Hepatocyte (in vitro differentiated cells): Measurements from ENCODE around the gene LRBA. TPM values are rescaled to one million over a fixed set of nuclear protein-coding genes. Genes with fewer than 3 reads are reported as not detected.

ENCODE experiments used
- DNase-seq: peaks from one replicate; pipeline ENCODE4 v3.0.0-alpha.2; 2016; ENCODE audit warnings: low spot score
- H2AFZ ChIP-seq: fragments of 200-600 bp; sonication (generic); 2 replicates; pipeline ENCODE4 v1.6.0; 2016; ENCODE audit warnings: antibody characterized with exemption, mild to moderate bottlenecking
- H3K27ac ChIP-seq: fragments of 200-600 bp; sonication (generic); 2 replicates; pipeline ENCODE4 v1.5.1; 2016; ENCODE audit warnings: mild to moderate bottlenecking
- H3K27me3 ChIP-seq: fragments of 200-600 bp; sonication (generic); 2 replicates; pipeline ENCODE4 v1.6.1; 2016
- H3K36me3 ChIP-seq: fragments of 200-600 bp; sonication (generic); replicated peaks from 2 replicates; pipeline ENCODE4 v1.5.1; 2016; ENCODE audit warnings: low read depth; ENCODE audit not compliant: insufficient read depth
- H3K4me1 ChIP-seq: fragments of 200-600 bp; sonication (generic); 2 replicates; pipeline ENCODE4 v1.5.1; 2016; ENCODE audit warnings: mild to moderate bottlenecking, moderate library complexity; ENCODE audit not compliant: insufficient read depth
- H3K4me2 ChIP-seq: fragments of 200-600 bp; sonication (generic); 2 replicates; pipeline ENCODE4 v1.6.0; 2016
- H3K4me3 ChIP-seq: fragments of 200-600 bp; sonication (generic); 2 replicates; pipeline ENCODE4 v1.5.1; 2016; ENCODE audit warnings: mild to moderate bottlenecking
- H3K79me2 ChIP-seq: fragments of 200-600 bp; sonication (generic); 2 replicates; pipeline ENCODE4 v1.6.0; 2017; ENCODE audit warnings: mild to moderate bottlenecking
- H3K9me2 ChIP-seq: fragments of 200-600 bp; sonication (generic); replicated peaks from 2 replicates; pipeline ENCODE4 v1.6.0; 2017; ENCODE audit warnings: mild to moderate bottlenecking; ENCODE audit not compliant: insufficient read depth
- H3K9me3 ChIP-seq: fragments of 200-600 bp; sonication (generic); 2 replicates; pipeline ENCODE4 v1.5.1; 2016; ENCODE audit warnings: low read depth, mild to moderate bottlenecking
- H4K20me1 ChIP-seq: fragments of 200-600 bp; sonication (generic); 2 replicates; pipeline ENCODE4 v1.6.0; 2016; ENCODE audit warnings: mild to moderate bottlenecking; ENCODE audit not compliant: insufficient read depth, poor library complexity, severe bottlenecking
- CTCF ChIP-seq: fragments of 200-600 bp; sonication (generic); IDR thresholded peaks from 2 replicates; pipeline ENCODE4 v1.5.1; 2016; ENCODE audit warnings: antibody characterized with exemption, mild to moderate bottlenecking; ENCODE audit not compliant: poor library complexity
- EZH2 ChIP-seq: fragments of 200-600 bp; sonication (generic); IDR thresholded peaks from 2 replicates; pipeline ENCODE4 v1.6.1; 2016; ENCODE audit warnings: antibody characterized with exemption, mild to moderate bottlenecking, borderline replicate concordance
- EZH2phosphoT487 ChIP-seq: fragments of 200-600 bp; sonication (generic); IDR thresholded peaks from one replicate; pipeline ENCODE4 v1.6.1; 2018; ENCODE audit warnings: antibody characterized with exemption, mild to moderate bottlenecking, low read depth, moderate library complexity; ENCODE audit not compliant: unreplicated experiment, severe bottlenecking
- WGBS: methylation state at CpG from one replicate; pipeline ENCODE4 v1.1.6; 2016; ENCODE audit warnings: low lambda C conversion rate; ENCODE audit errors: missing lambda C conversion rate; 5-methylcytosine and 5-hydroxymethylcytosine counted together
- polyA plus RNA-seq: library from polyadenylated mRNA; unstranded; fragments of >200 nt; fragmentation: Nextera tagmentation; extraction: Ambion mirVana; gene quantifications from 2 replicates; pipeline ENCODE4 v1.2.1, GENCODE V29; 2016
- total RNA-seq: library from RNA; depleted of rRNA; stranded (reverse); fragments of >200 nt; gene quantifications from 2 replicates; pipeline ENCODE4 v1.2.3, GENCODE V29; 2014

The LRBA gene
- total and polyA plus RNA-seq, 2 experiments from 2014 or later = 14.1 to 69.4 TPM

- TF ChIP-seq EZH2phosphoT487 = no peak
- no peak for TF ChIP-seq EZH2
- no peak for TF ChIP-seq CTCF
- Histone ChIP-seq H3K27ac (no peak overlapping the region), H2AFZ (no peak overlapping the region), H3K4me2 (no peak overlapping the region), H3K9me2 (no peaks in the 10 kb centered on the region), H3K27me3 (no peaks in the 10 kb centered on the region), H3K9me3 (no peaks in the 10 kb centered on the region), H3K79me2 (no peaks in the 10 kb centered on the region), H3K36me3 (no peaks in the 10 kb centered on the region), H4K20me1 (no peaks in the 10 kb centered on the region), H3K4me1 (no peaks in the 10 kb centered on the region), H3K4me3 (no peak overlapping the region)
- no peak for DNase-seq
- 92% methylated on average over 4 of the region's 4 CpGs for WGBS
Measured at GRCh38 chr4:150418757-150419410, 596.2 kb downstream of the LRBA start.

- DNase-seq = no peak
- TF ChIP-seq EZH2phosphoT487 = no peak
- TF ChIP-seq EZH2 = no peak
- no peak for TF ChIP-seq CTCF
- Histone ChIP-seq H2AFZ (no peak overlapping the region), H3K9me3 (no peaks in the 10 kb centered on the region), H4K20me1 (no peaks in the 10 kb centered on the region), H3K79me2 (no peaks in the 10 kb centered on the region), H3K4me3 (no peak overlapping the region), H3K27me3 (no peaks in the 10 kb centered on the region), H3K36me3 (no peaks in the 10 kb centered on the region), H3K4me2 (no peak overlapping the region), H3K4me1 (no peaks in the 10 kb centered on the region), H3K27ac (no peak overlapping the region), H3K9me2 (no peaks in the 10 kb centered on the region)
- 62% methylated on average over 1 of the region's 1 CpG for WGBS
Measured at GRCh38 chr4:150415213-150415612, 599.9 kb downstream of the LRBA start.

GRCh38 chr4:150411520-150411919, 603.6 kb downstream of the LRBA start:
- no peak overlapping the region for H2AFZ ChIP-seq
- no peak overlapping the region for H3K4me3 ChIP-seq
- no peaks in the 10 kb centered on the region for H3K27me3 ChIP-seq
- no peaks in the 10 kb centered on the region for H3K9me3 ChIP-seq
- H4K20me1 ChIP-seq = no peaks in the 10 kb centered on the region
- no peaks in the 10 kb centered on the region for H3K4me1 ChIP-seq
- H3K9me2 ChIP-seq = no peaks in the 10 kb centered on the region
- H3K4me2 ChIP-seq = no peak overlapping the region
- H3K36me3 ChIP-seq = no peaks in the 10 kb centered on the region
- no peaks in the 10 kb centered on the region for H3K79me2 ChIP-seq
- TF ChIP-seq CTCF (no peak), EZH2 (no peak), EZH2phosphoT487 (no peak)
- no peak for DNase-seq
- WGBS = 52% methylated on average over 4 of the region's 4 CpGs
- no peak overlapping the region for H3K27ac ChIP-seq
